ENCODE results near the gene TIMM44.

TIMM44 gene

GRCh38 chr19:7883796-7884570, 59.5 kb downstream of the TIMM44 start:
- no peak overlapping the region for H3K4me3 ChIP-seq (ENCODE audit: low read depth, low read length)
- no peak for TF ChIP-seq CTCF (IDR thresholded peaks at IDR 0.05; ENCODE audit: low read depth, low read length)

- TF ChIP-seq CTCF (IDR thresholded peaks at IDR 0.05; ENCODE audit: low read depth, low read length), result no peak
- H3K4me3 ChIP-seq (ENCODE audit: low read depth, low read length), result no peak overlapping the region
Measured at GRCh38 chr19:7883105-7883504, 60.4 kb downstream of the TIMM44 start.

- H3K4me3 ChIP-seq (ENCODE audit: low read depth, low read length), result no peak overlapping the region
- TF ChIP-seq CTCF (IDR thresholded peaks at IDR 0.05; ENCODE audit: low read depth, low read length), result no peak
Measured at GRCh38 chr19:7881910-7882309, 61.6 kb downstream of the TIMM44 start.

- TF ChIP-seq CTCF (IDR thresholded peaks at IDR 0.05; ENCODE audit: low read depth, low read length), result no peak
- H3K4me3 ChIP-seq (ENCODE audit: low read depth, low read length), result no peak overlapping the region
Measured at GRCh38 chr19:7879836-7880235, 63.6 kb downstream of the TIMM44 start.

- no peak overlapping the region for H3K4me3 ChIP-seq (ENCODE audit: low read depth, low read length)
- no peak for TF ChIP-seq CTCF (IDR thresholded peaks at IDR 0.05; ENCODE audit: low read depth, low read length)
Measured at GRCh38 chr19:7879111-7879807, 64.2 kb downstream of the TIMM44 start.

GRCh38 chr19:7877249-7877836, 66.1 kb downstream of the TIMM44 start:
- no peak for TF ChIP-seq CTCF (IDR thresholded peaks at IDR 0.05; ENCODE audit: low read depth, low read length)
- H3K4me3 ChIP-seq (ENCODE audit: low read depth, low read length), result no peak overlapping the region

Data from WI38 (cell line).